ENCODE measurements around the gene THRA.

DNA sequence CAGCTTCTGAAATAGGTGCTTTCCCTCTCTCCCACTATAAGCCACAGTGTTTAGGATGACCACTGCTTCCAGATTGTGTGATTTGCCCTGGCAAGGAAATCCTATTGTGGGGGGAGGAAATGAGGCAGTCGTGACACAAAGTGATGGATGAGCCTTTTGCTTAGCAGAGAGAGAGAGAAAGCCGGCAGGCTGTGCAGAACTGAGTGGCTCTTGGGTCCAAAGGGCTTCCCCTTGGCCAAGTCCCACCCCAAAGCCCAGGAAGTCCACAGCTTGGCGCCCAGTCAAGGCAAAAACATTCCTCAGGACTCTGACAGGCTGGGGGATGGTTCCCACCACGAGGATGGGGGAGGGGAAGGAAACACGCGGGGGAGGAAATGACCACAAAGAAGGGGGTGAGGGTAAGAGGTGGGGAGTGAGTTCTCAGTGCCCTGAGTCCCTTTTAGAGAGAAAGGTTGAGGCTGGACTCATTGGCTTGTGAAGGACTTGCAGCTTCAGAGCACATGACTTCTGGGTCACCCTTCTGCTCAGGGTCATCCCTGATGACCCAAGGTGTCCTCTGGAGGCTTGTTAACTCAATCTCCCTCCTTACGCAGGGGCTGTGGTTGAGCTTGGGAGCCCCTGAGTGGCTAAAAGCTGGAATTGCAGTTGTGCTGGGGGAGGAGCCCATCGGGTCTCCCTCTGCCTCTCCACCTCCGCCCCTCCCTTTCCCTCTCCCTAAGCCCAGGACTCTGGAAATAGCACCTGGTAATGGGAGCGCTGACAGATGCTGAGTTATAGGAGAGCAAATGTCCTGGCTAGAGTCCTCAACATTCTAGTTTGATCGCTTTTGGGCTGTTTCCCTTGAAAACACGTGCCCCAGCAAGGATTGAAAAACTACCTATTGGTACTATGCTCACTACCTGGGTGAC, 48.7 kb downstream of the THRA start:
- TF ChIP-seq SIN3A (IDR thresholded peaks at IDR 0.05; ENCODE audit: borderline replicate concordance, insufficient read depth, low read depth, low read length) (no peak), TCF7L2 (IDR thresholded peaks at IDR 0.05; ENCODE audit: low read depth, low read length) (no peak)
- TF ChIP-seq, protein P1, sequence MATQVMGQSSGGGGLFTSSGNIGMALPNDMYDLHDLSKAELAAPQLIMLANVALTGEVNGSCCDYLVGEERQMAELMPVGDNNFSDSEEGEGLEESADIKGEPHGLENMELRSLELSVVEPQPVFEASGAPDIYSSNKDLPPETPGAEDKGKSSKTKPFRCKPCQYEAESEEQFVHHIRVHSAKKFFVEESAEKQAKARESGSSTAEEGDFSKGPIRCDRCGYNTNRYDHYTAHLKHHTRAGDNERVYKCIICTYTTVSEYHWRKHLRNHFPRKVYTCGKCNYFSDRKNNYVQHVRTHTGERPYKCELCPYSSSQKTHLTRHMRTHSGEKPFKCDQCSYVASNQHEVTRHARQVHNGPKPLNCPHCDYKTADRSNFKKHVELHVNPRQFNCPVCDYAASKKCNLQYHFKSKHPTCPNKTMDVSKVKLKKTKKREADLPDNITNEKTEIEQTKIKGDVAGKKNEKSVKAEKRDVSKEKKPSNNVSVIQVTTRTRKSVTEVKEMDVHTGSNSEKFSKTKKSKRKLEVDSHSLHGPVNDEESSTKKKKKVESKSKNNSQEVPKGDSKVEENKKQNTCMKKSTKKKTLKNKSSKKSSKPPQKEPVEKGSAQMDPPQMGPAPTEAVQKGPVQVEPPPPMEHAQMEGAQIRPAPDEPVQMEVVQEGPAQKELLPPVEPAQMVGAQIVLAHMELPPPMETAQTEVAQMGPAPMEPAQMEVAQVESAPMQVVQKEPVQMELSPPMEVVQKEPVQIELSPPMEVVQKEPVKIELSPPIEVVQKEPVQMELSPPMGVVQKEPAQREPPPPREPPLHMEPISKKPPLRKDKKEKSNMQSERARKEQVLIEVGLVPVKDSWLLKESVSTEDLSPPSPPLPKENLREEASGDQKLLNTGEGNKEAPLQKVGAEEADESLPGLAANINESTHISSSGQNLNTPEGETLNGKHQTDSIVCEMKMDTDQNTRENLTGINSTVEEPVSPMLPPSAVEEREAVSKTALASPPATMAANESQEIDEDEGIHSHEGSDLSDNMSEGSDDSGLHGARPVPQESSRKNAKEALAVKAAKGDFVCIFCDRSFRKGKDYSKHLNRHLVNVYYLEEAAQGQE (IDR thresholded peaks at IDR 0.05; ENCODE audit: insufficient read depth in 1 of 2, low read depth in 2 of 2, low read length in 1 of 2): no peak
- TF ChIP-seq, protein P2, sequence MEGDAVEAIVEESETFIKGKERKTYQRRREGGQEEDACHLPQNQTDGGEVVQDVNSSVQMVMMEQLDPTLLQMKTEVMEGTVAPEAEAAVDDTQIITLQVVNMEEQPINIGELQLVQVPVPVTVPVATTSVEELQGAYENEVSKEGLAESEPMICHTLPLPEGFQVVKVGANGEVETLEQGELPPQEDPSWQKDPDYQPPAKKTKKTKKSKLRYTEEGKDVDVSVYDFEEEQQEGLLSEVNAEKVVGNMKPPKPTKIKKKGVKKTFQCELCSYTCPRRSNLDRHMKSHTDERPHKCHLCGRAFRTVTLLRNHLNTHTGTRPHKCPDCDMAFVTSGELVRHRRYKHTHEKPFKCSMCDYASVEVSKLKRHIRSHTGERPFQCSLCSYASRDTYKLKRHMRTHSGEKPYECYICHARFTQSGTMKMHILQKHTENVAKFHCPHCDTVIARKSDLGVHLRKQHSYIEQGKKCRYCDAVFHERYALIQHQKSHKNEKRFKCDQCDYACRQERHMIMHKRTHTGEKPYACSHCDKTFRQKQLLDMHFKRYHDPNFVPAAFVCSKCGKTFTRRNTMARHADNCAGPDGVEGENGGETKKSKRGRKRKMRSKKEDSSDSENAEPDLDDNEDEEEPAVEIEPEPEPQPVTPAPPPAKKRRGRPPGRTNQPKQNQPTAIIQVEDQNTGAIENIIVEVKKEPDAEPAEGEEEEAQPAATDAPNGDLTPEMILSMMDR (IDR thresholded peaks at IDR 0.05): peak; percentile 90

All from Panc1 (cell line).